HCT116 (cell line): ENCODE data around the gene LRP1B.

Experiments used
- CBX3 ChIP-seq: IDR thresholded peaks from 2 replicates; pipeline ENCODE4 v1.6.1; 2012; ENCODE audit warnings: low read depth
- CEBPB ChIP-seq: IDR thresholded peaks from 2 replicates; pipeline ENCODE4 v1.6.1; 2012; ENCODE audit warnings: low read depth
- EZH2 ChIP-seq: fragments of 200-600 bp; sonication (generic); IDR thresholded peaks from 2 replicates; pipeline ENCODE4 v1.6.1; 2017; ENCODE audit warnings: antibody characterized with exemption, mixed run types
- MAX ChIP-seq: IDR thresholded peaks from 2 replicates; pipeline ENCODE4 v1.6.1; 2012
- POLR2A ChIP-seq: IDR thresholded peaks from 2 replicates; pipeline ENCODE4 v1.7.0; 2011; ENCODE audit warnings: borderline replicate concordance; ENCODE audit not compliant: insufficient read depth, insufficient read length; ENCODE audit errors: extremely low read depth
- POLR2AphosphoS5 ChIP-seq: IDR thresholded peaks from 2 replicates; pipeline ENCODE4 v1.6.1; 2011; ENCODE audit warnings: mild to moderate bottlenecking, low read depth, low read length, moderate library complexity
- RAD21 ChIP-seq: IDR thresholded peaks from 2 replicates; pipeline ENCODE4 v1.6.1; 2012; ENCODE audit warnings: low read depth, mild to moderate bottlenecking
- REST ChIP-seq: IDR thresholded peaks from 2 replicates; pipeline ENCODE4 v1.6.1; 2012; ENCODE audit warnings: low read depth
- SIN3A ChIP-seq: IDR thresholded peaks from 2 replicates; pipeline ENCODE4 v1.6.1; 2012; ENCODE audit warnings: low read depth
- TCF7L2 ChIP-seq: IDR thresholded peaks from 2 replicates; pipeline ENCODE4 v1.7.0; 2011; ENCODE audit warnings: borderline replicate concordance, inconsistent platforms; ENCODE audit not compliant: insufficient read depth, insufficient read length; ENCODE audit errors: extremely low read depth
- YY1 ChIP-seq: IDR thresholded peaks from 2 replicates; pipeline ENCODE4 v1.6.1; 2011; ENCODE audit warnings: low read length, low read depth, moderate library complexity, mild to moderate bottlenecking; ENCODE audit not compliant: insufficient replicate concordance; ENCODE audit errors: extremely low read depth
- TF ChIP-seq, protein P1 (sequence below), 3 experiments: fragments of 200-600 bp in 1 of 3; sonication (generic) in 1 of 3; IDR thresholded peaks in 2 of 3; conservative IDR thresholded peaks in 1 of 3; 2 replicates each; pipeline ENCODE4 v1.5.1; 2012 to 2017; ENCODE audit warnings: low read depth in 2 of 3, low read length in 2 of 3, antibody characterized with exemption in 1 of 3, borderline replicate concordance in 1 of 3, control low read depth in 1 of 3, mild to moderate bottlenecking in 1 of 3, mixed read lengths in 1 of 3, mixed run types in 1 of 3, moderate library complexity in 1 of 3; ENCODE audit not compliant: insufficient read depth in 1 of 3
- TF ChIP-seq, protein P2 (sequence below): IDR thresholded peaks from 2 replicates; pipeline ENCODE4 v1.6.1; 2012
- TF ChIP-seq, protein P3 (sequence below): IDR thresholded peaks from 2 replicates; pipeline ENCODE4 v1.6.1; 2011; ENCODE audit warnings: mild to moderate bottlenecking, low read length, moderate library complexity; ENCODE audit not compliant: insufficient replicate concordance; ENCODE audit errors: extremely low read depth

DNA sequence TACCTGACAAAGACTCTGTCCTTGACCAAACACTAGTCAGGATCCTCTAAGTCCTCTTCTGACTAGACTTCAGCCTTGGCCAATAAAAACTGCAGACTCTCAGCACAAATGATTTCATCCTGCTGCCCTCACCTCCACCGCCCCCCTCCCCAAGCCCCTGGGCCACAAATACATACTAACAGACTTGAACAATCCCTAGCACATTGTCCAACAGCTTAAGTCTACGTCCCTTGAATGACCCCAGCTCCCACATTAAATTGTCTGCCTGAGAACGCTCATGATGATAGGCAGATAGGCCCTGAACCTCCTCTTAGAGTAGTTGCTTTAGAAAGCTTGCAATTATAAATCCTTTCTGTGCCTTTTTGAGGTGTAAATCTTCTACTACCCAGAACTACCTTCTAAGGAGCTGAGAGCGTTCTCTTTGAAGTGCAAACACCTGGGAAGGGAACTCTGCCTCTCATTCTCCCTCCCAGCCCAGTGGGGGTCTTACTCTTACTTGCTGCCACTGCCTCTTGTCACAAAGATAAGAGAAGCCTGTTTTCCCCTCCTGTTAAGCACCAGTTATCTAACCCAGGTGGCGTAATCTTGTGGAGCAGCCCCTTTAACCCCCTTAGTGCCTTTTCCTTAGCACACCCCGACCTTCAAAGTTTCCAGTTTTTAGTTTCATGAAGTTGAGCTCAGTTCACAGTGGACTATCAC, 1225.6 kb downstream of the LRP1B start:
- TF ChIP-seq POLR2AphosphoS5: no peak
- TF ChIP-seq CBX3: no peak
- TF ChIP-seq, protein P1, sequence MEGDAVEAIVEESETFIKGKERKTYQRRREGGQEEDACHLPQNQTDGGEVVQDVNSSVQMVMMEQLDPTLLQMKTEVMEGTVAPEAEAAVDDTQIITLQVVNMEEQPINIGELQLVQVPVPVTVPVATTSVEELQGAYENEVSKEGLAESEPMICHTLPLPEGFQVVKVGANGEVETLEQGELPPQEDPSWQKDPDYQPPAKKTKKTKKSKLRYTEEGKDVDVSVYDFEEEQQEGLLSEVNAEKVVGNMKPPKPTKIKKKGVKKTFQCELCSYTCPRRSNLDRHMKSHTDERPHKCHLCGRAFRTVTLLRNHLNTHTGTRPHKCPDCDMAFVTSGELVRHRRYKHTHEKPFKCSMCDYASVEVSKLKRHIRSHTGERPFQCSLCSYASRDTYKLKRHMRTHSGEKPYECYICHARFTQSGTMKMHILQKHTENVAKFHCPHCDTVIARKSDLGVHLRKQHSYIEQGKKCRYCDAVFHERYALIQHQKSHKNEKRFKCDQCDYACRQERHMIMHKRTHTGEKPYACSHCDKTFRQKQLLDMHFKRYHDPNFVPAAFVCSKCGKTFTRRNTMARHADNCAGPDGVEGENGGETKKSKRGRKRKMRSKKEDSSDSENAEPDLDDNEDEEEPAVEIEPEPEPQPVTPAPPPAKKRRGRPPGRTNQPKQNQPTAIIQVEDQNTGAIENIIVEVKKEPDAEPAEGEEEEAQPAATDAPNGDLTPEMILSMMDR (IDR thresholded peaks at IDR 0.05 in 2 of 3, conservative IDR thresholded peaks at IDR 0.05 in 1 of 3; ENCODE audit: borderline replicate concordance in 1 of 3, insufficient read depth in 1 of 3, low read depth in 2 of 3, low read length in 2 of 3): no peak
- TF ChIP-seq TCF7L2: no peak
- TF ChIP-seq POLR2A: no peak
- TF ChIP-seq MAX: no peak
- no peak for TF ChIP-seq SIN3A
- TF ChIP-seq CEBPB: no peak
- TF ChIP-seq EZH2: no peak
- TF ChIP-seq, protein P2, sequence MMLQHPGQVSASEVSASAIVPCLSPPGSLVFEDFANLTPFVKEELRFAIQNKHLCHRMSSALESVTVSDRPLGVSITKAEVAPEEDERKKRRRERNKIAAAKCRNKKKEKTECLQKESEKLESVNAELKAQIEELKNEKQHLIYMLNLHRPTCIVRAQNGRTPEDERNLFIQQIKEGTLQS: no peak
- no peak for TF ChIP-seq REST
- TF ChIP-seq RAD21: no peak
- no peak for TF ChIP-seq YY1
- TF ChIP-seq, protein P3, sequence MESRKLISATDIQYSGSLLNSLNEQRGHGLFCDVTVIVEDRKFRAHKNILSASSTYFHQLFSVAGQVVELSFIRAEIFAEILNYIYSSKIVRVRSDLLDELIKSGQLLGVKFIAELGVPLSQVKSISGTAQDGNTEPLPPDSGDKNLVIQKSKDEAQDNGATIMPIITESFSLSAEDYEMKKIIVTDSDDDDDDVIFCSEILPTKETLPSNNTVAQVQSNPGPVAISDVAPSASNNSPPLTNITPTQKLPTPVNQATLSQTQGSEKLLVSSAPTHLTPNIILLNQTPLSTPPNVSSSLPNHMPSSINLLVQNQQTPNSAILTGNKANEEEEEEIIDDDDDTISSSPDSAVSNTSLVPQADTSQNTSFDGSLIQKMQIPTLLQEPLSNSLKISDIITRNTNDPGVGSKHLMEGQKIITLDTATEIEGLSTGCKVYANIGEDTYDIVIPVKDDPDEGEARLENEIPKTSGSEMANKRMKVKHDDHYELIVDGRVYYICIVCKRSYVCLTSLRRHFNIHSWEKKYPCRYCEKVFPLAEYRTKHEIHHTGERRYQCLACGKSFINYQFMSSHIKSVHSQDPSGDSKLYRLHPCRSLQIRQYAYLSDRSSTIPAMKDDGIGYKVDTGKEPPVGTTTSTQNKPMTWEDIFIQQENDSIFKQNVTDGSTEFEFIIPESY: no peak
